Erythroblast (primary cell): ENCODE data around the gene IP6K1.
"Not testable (repeated sequence)": the region's sequence is repeated elsewhere in the genome, so short reads cannot be mapped to it uniquely, and the experiment has no call there.

ENCODE experiments used
- DNase-seq, 2 experiments: peaks; one replicate each; lab custom pipeline; 2025; lab: John Stamatoyannopoulos, UW
- GATA1 ChIP-seq: IDR thresholded peaks from 2 replicates; pipeline ENCODE4 v1.6.1; 2011; ENCODE audit warnings: low read depth, mild to moderate bottlenecking, control low read depth, low read length, moderate library complexity
- POLR2A ChIP-seq: IDR thresholded peaks from 2 replicates; pipeline ENCODE4 v1.6.1; 2011; ENCODE audit warnings: mild to moderate bottlenecking, low read length

The IP6K1 gene

DNA sequence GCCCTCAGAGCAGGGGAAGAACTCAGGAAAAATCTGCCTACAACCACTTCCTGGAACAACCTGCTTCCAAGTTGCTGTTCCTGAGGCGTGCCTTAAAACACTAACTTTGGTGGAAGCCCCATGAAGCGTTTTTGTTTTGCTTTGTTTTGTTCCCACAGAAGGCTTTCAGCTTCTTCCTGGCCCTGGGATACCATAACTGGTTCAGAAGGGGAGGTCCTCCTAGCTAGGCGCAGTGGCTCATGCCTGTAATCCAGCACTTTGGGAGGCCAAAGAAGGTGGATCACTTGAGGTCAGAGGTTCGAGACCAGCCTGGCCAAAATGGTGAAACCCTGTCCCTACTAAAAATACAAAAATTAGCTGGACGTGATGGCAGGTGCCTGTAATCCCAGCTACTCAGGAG is 1.2 kb upstream of the IP6K1 start:
- no peak for TF ChIP-seq GATA1
- TF ChIP-seq POLR2A: no peak
- no peak for DNase-seq

- peak in 1 of 2 experiments; percentile 51 for DNase-seq
- TF ChIP-seq GATA1 (no peak), POLR2A (no peak)
These were observed 781 bp upstream of the IP6K1 start for GRCh38 chr3:49787182-49787464.

DNA sequence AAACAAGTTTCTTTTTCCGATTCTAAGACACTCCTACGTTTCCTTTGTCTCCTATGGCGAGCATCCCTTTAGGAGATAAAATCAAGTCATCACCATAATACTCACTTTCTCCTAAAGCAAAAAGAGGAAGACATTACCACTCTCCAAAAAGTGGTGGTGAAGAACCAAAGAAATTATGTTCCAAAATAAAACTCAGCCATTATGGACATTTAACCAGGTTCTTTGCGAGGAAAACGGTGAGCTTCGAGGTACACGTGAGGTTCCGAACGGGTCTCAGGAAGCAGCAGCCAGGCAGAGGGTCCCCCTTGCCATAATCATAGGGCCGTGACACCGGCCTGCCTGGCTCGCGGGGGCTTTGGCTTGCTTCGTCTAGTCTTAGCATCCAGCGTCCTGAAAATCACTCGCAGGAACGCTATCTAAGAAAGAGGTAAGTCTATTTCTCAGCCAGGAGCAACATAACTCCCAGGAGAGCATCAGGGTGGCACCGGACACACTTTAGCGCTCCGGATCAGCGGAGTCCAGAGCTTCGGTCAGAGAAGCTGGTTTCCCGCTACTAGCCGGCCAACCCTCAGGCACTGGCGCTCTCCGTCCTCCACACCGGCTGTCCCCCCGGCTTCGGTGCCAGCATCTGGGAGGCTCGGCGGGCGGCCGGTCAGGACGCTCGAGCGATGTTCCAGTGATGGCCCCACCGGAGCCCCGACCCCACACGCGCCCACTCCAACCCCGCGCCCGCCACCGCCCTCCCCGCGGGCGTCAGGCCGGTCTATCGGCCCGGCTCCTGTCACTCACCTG is 581 bp downstream of the IP6K1 start:
- peak; percentile 74 to 85 for DNase-seq
- TF ChIP-seq POLR2A: no peak
- no peak for TF ChIP-seq GATA1

- not testable (repeated sequence) for DNase-seq
These were observed 4.1 kb downstream of the IP6K1 start for GRCh38 chr3:49782277-49782676.

- TF ChIP-seq POLR2A (no peak), GATA1 (no peak)
- no peak for DNase-seq
These were observed 4.7 kb downstream of the IP6K1 start for GRCh38 chr3:49781415-49782199.

GRCh38 chr3:49780975-49781365 is 5.4 kb downstream of the IP6K1 start:
- DNase-seq: not testable (repeated sequence)

GRCh38 chr3:49780080-49780974 is 6.0 kb downstream of the IP6K1 start:
- no peak for DNase-seq
- TF ChIP-seq GATA1: no peak
- TF ChIP-seq POLR2A: no peak

GRCh38 chr3:49779358-49780079 is 6.8 kb downstream of the IP6K1 start:
- no peak for TF ChIP-seq POLR2A
- no peak for TF ChIP-seq GATA1
- no peak for DNase-seq

GRCh38 chr3:49776101-49776500 is 10.2 kb downstream of the IP6K1 start:
- DNase-seq: not testable (repeated sequence)

GRCh38 chr3:49775538-49775937 is 10.8 kb downstream of the IP6K1 start:
- no peak for DNase-seq
- TF ChIP-seq GATA1 (no peak), POLR2A (no peak)

DNA sequence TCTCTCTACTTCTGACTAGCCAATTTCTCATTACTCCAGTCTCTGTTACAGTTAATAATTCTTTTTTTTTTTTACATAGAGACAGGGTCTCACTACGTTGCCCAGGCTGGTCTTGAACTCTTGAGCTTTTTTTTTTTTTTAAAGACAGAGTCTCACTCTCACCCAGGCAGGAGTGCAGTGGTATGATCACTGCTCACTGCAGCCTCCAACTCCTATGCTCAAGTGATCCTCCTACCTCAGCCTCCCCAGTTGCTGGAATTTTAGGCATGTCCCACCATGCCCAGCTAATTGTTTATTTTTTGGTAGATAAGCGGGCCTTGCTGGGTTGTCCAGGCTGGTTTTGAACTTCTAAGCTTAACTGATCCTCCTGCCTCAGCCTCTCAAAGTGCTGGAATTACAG is 13.6 kb downstream of the IP6K1 start:
- TF ChIP-seq POLR2A (no peak), GATA1 (no peak)
- no peak for DNase-seq

- TF ChIP-seq POLR2A (no peak), GATA1 (no peak)
- DNase-seq: no peak
These were observed 14.9 kb downstream of the IP6K1 start for GRCh38 chr3:49771340-49771938.

DNA sequence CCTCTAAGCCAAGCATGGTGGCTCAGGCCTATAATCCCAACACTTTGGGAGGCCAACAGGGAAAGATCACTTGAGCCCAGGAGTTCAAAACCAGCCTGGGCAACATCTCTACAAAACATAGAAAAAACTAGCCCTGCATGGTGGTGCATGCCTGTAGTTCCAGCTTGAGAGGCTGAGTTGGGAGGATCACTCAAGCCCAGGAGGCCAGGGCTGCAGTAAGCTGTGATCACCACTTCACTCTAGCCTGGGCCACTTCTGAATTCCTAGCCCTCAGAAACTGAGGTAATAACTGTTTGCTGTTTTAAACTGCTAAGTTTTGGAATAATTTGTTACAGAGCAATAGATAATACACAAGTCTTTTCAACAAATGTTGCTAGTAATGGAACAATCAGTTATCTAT is 16.4 kb downstream of the IP6K1 start:
- no peak for DNase-seq
- TF ChIP-seq GATA1: no peak
- TF ChIP-seq POLR2A: no peak
